Left lung (tissue), 10 donors: ENCODE results near the gene SULT4A1. TPM values are rescaled to one million over a fixed set of nuclear protein-coding genes. Genes with fewer than 3 reads are reported as not detected.

ENCODE experiments used
- ATAC-seq: fragments of 200-7000 bp; cut with Tn5 transposase; one replicate; pipeline ENCODE4 v1.9.1; 2020; ENCODE audit warnings: moderate library complexity
- DNase-seq, 4 donors: peaks; one replicate each; pipeline ENCODE4 v3.0.0-alpha.2; 2013 to 2020
- H3K27ac ChIP-seq, 2 donors: fragments of 200-600 bp; sonication (generic) in 1 of 2; one replicate each; pipeline versions ENCODE4 v1.5.0 to v1.8.0; 2020 to 2021
- H3K27me3 ChIP-seq, 2 donors: fragments of 200-600 bp; sonication (generic) in 1 of 2; one replicate each; pipeline versions ENCODE4 v1.5.0 to v1.8.0; 2020 to 2021
- H3K36me3 ChIP-seq, 2 donors: fragments of 200-600 bp; sonication (generic) in 1 of 2; one replicate each; pipeline versions ENCODE4 v1.5.0 to v1.8.0; 2020 to 2021
- H3K4me1 ChIP-seq, 2 donors: fragments of 200-600 bp; one replicate each; pipeline ENCODE4 v1.8.0; 2021
- H3K4me3 ChIP-seq, 2 donors: fragments of 200-600 bp; sonication (generic) in 1 of 2; one replicate each; pipeline versions ENCODE4 v1.5.0 to v1.8.0; 2020 to 2021; ENCODE audit warnings: mild to moderate bottlenecking in 1 of 2
- H3K9me3 ChIP-seq, 2 donors: fragments of 200-600 bp; sonication (generic) in 1 of 2; one replicate each; pipeline versions ENCODE4 v1.5.0 to v1.8.0; 2020 to 2021
- intact Hi-C, 2 donors: fragments of 100-400 bp; cut with DNase I; formaldehyde crosslinking; loops; one replicate each; pipeline versions ENCODE4 v1.11.2 to v1.14.2; 2022
- polyA plus RNA-seq, 6 donors: library from polyadenylated mRNA; unstranded; fragments of 120-200 nt; gene quantifications; one replicate each; pipeline ENCODE4 v1.2.1, GENCODE V29; 2013; ENCODE audit not compliant: insufficient read length in 6 of 6
- total RNA-seq, 2 donors: library from RNA; stranded (reverse); fragmentation: NEBNext Ultra II Directional; extraction: Animal tissue kit (Norgen Biotek cat#: 25700); gene quantifications; one replicate each; pipeline ENCODE4 v1.2.1, GENCODE V29; 2021
- TF ChIP-seq, protein P1 (sequence below), 2 donors: fragments of 200-600 bp; sonication (generic) in 1 of 2; IDR thresholded peaks; one replicate each; pipeline versions ENCODE4 v1.5.0 to v1.8.0; 2021; ENCODE audit warnings: antibody characterized with exemption in 2 of 2
- donor health status: DM: no; HTN: yes; CAD: no.
- donor health status: DM: no; HTN: no; CAD: no.

The SULT4A1 gene
- total and polyA plus RNA-seq, 8 donors = 0.85 to 2.5 (median 1.6) TPM; not detected in 2

DNA sequence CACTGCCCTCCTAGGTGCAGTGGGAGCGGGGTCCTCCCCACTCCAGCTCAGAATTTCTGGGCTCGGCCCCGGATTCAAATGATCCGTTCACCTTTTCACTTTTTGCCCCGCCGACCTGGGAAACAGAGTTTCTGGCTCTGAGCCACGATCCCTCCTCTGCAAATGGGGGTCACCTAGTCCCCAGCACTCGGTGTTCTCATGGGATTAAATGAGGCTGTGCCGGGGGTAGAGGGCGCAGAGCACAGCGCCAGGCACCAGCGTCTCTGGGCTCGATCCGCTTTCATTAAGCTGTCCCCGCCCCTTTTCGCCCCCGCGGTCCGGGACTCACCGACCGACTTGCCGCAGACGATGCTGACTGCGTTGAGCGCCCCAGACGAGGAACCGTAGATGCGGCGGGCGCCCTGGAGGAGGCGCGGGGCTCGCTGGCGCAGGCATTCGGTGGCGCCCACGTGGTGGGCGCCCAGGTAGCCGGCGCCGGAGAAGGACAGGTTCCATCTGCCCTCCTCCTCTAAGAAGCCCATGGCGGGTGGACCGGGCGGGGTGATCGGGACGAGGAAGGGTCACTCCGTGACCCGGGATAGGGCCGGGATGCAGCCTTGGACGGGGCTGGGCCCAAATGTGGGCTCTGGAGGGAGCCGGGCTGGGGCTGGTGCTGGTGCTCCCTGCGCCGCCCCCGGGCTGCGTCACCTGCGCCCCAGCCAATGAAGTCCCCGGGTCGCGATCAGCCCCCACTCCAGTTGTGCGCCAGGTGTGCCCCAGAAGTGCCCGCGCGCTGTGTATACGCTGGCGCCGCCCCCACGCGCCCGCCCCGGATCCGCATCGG lies 29.3 kb upstream of the SULT4A1 start, which contains the start of gene PNPLA5:
PNPLA5 (minus strand) TSS at position 654 of the 823 bp plus-strand sequence; CDS start at position 521, 133 bp downstream.
- Histone ChIP-seq H3K9me3 (no peaks in the 10 kb centered on the region), H3K4me3 (no peak within 1 kb of the TSS), H3K27me3 (peaks cover 26 to 92% of the 10 kb centered on the region in 2 donors), H3K27ac (no peak within 1 kb of the TSS), H3K4me1 (peaks cover 0 to 4% of the 10 kb centered on the region in 2 donors), H3K36me3 (no peaks in the 10 kb centered on the region)
- DNase-seq = no peak
- no peak for ATAC-seq
- intact Hi-C loops = no loop called here
- TF ChIP-seq, protein P1, sequence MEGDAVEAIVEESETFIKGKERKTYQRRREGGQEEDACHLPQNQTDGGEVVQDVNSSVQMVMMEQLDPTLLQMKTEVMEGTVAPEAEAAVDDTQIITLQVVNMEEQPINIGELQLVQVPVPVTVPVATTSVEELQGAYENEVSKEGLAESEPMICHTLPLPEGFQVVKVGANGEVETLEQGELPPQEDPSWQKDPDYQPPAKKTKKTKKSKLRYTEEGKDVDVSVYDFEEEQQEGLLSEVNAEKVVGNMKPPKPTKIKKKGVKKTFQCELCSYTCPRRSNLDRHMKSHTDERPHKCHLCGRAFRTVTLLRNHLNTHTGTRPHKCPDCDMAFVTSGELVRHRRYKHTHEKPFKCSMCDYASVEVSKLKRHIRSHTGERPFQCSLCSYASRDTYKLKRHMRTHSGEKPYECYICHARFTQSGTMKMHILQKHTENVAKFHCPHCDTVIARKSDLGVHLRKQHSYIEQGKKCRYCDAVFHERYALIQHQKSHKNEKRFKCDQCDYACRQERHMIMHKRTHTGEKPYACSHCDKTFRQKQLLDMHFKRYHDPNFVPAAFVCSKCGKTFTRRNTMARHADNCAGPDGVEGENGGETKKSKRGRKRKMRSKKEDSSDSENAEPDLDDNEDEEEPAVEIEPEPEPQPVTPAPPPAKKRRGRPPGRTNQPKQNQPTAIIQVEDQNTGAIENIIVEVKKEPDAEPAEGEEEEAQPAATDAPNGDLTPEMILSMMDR (IDR thresholded peaks at IDR 0.05) = no peak

DNA sequence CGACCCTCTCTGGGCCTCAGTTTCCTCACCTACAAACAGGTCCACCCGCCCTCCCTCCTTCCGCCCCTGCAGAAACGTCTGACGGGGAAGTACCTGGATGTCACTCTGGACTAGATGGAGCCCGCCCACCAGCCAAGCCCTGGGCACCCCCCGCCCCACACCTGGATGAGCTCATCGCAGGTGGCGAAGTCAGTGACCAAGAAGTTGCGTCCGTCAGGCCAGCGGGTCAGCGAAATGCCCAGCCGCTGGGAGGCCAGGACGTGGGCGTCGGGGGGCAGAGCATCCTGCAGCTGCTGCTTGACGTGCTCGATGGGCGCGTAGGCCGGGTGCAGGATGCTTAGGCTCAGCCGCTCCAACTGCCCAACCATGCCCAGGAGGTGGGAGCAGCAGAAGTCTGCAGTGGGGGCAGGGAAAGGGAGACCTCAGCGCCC lies 28.6 kb upstream of the SULT4A1 start:
- no peak overlapping the region for H3K27ac ChIP-seq
- H3K36me3 ChIP-seq = no peaks in the 10 kb centered on the region
- DNase-seq (no peak), ATAC-seq (no peak)
- H3K27me3 ChIP-seq = peaks cover 26 to 94% of the 10 kb centered on the region in 2 donors
- no peaks in the 10 kb centered on the region for H3K9me3 ChIP-seq
- no peak overlapping the region for H3K4me3 ChIP-seq
- peaks cover 0 to 4% of the 10 kb centered on the region in 2 donors for H3K4me1 ChIP-seq
- intact Hi-C loops = no loop called here
- TF ChIP-seq, protein P1 (IDR thresholded peaks at IDR 0.05) = no peak

DNA sequence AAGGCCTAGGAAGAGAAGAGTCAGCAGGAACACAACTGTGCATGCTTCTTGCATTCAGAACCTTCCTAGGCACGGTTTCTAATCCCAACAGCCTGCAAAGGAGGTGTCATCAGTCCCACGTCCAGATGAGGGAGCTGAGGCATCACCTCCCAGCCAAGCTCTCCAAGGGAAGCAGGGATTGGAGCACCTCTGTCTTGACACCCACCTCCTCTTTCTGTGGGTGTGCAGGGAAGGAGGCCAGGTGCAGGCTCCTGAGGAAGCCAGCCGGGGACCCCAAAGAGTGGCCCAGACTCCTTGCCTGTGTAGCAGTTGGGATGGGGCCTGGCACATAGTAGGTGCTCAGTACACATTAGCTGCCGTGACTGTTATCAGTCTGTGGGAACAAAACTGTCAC lies 27.5 kb upstream of the SULT4A1 start:
- DNase-seq (peak in 1 of 4 donors; percentile 19), ATAC-seq (no peak)
- Histone ChIP-seq H3K27me3 (peaks cover 26 to 95% of the 10 kb centered on the region in 2 donors), H3K4me1 (peaks cover 0 to 4% of the 10 kb centered on the region in 2 donors), H3K27ac (no peak overlapping the region), H3K4me3 (no peak overlapping the region), H3K9me3 (no peaks in the 10 kb centered on the region), H3K36me3 (no peaks in the 10 kb centered on the region)
- intact Hi-C loops = loop anchor here in 1 of 2 donors (10.0 kb wide), 1 partner anchor 505 kb away; no protein-coding TSS in a partner anchor
- TF ChIP-seq, protein P1 (IDR thresholded peaks at IDR 0.05) = no peak

DNA sequence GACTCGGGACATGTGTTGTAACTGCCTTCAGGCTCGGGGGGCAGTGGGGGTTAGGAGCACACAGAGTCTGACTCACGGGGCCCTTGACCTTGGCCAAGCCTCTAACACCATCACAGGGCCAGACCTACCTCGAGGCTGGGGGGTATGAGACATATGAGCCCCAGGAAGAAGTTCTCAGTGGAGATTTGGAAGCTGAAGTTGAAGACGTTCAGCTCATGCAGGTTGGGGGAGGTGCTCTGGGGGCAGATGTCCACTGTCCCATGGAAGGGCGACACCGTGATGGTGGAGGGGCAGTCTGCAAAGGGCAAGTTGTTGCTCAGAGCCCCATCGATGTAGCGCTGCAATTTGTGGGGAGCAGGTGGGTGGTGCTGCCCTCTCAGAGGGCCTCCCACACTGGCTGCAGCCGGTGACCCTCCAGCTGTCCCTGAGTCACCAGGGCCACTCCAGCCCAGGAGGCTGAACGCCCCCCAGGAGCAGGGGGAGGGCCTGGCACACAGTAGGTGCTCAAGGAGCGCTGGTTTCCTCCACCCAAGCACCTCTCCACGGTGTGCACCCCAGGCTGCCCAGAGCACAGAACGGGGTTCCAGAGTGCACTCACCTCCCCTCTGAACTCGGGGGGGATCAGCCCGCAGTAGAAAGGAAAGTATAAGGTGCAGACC lies 27.0 kb upstream of the SULT4A1 start:
- Histone ChIP-seq H3K36me3 (no peaks in the 10 kb centered on the region), H3K9me3 (no peaks in the 10 kb centered on the region), H3K4me3 (no peak overlapping the region), H3K4me1 (peaks cover 0 to 4% of the 10 kb centered on the region in 2 donors), H3K27me3 (peaks cover 26 to 93% of the 10 kb centered on the region in 2 donors), H3K27ac (no peak overlapping the region)
- TF ChIP-seq, protein P1 (IDR thresholded peaks at IDR 0.05) = no peak
- DNase-seq (peak in 1 of 4 donors; percentile 21), ATAC-seq (no peak)
- intact Hi-C loops = loop anchor here in 1 of 2 donors (10.0 kb wide), 1 partner anchor 505 kb away; no protein-coding TSS in a partner anchor

DNA sequence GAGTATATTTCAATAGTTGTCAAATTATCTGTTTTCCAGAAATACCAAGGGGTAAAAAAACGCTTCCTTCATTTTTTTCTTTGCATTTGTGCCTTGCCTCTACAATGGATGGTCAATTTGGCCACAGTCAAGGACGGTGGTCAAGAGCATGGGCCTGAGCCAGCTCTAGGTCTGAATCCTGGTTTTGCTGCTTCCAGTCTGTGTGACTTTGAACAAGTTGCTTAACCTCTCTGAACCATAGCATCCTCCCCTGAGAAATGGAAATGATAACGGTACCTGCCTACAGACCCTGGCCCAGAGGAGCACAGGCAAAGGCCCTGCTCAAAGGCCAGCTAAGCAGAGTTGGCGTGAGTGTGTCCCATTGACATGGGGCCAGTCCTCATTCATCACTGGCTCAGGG lies 26.4 kb upstream of the SULT4A1 start:
- Histone ChIP-seq H3K4me3 (no peak overlapping the region), H3K36me3 (no peaks in the 10 kb centered on the region), H3K27me3 (peaks cover 26 to 88% of the 10 kb centered on the region in 2 donors), H3K4me1 (peaks cover 0 to 4% of the 10 kb centered on the region in 2 donors), H3K27ac (no peak overlapping the region), H3K9me3 (no peaks in the 10 kb centered on the region)
- intact Hi-C loops = loop anchor here in 1 of 2 donors (10.0 kb wide), 1 partner anchor 504 kb away; no protein-coding TSS in a partner anchor
- DNase-seq (no peak), ATAC-seq (no peak)
- TF ChIP-seq, protein P1 (IDR thresholded peaks at IDR 0.05) = no peak
